ENCODE measurements around the gene DACT3. TPM values are rescaled to one million over a fixed set of nuclear protein-coding genes. Genes with fewer than 3 reads are reported as not detected.

The DACT3 gene
- polyA plus RNA-seq, 1 of the 3 experiments (the other 2 are of a cell fraction), result 9.5 TPM

- H3F3A ChIP-seq (replicated peaks; ENCODE audit: insufficient read depth), result peaks cover 4% of the 10 kb centered on the region
- POLR2A ChIA-PET, result interaction anchor here (2.7 kb wide), 1 partner anchor 22 kb away, joined by 8 read pairs; no protein-coding TSS in a partner anchor
Observed at GRCh38 chr19:46608178-46608577, 52.8 kb downstream of the DACT3 start.

More at GRCh38 chr19:46608178-46608577, 52.8 kb downstream of the DACT3 start:
- H3K36me3 ChIP-seq (replicated peaks in 1 of 2; ENCODE audit: control insufficient read depth in 1 of 2, insufficient read depth in 2 of 2, low read length in 1 of 2), result peaks cover 19 to 53% of the 10 kb centered on the region in 2 experiments
- no peak overlapping the region for H3K9ac ChIP-seq
- H3K27ac ChIP-seq (ENCODE audit: low read depth in 2 of 2, low read length in 1 of 2), result no peak overlapping the region; a peak in 1 of 4 replicates
- CTCF ChIA-PET, result interaction anchor here (0.6 to 23.7 kb wide), 3 partner anchors 12 to 119 kb away, joined by 3 to 471 read pairs (median 4); partner anchors contain the start of gene DACT3
- H3K4me2 ChIP-seq, result no peak overlapping the region
- H3K9me2 ChIP-seq, result no peaks in the 10 kb centered on the region
- H3K9me3 ChIP-seq, result no peaks in the 10 kb centered on the region
- H2AFZ ChIP-seq (ENCODE audit: low read depth), result no peak overlapping the region
- peaks cover 14 to 42% of the 10 kb centered on the region in 2 experiments for H3K4me1 ChIP-seq (ENCODE audit: control insufficient read depth in 1 of 2, insufficient read depth in 2 of 2, low read depth in 1 of 2, low read length in 1 of 2)
- peaks cover 30% of the 10 kb centered on the region for H4K20me1 ChIP-seq (ENCODE audit: insufficient read depth)
- TF ChIP-seq REST (IDR thresholded peaks at IDR 0.05; ENCODE audit: low read depth, low read length) (no peak), FOXM1 (IDR thresholded peaks at IDR 0.05; ENCODE audit: low read depth) (no peak), USF2 (IDR thresholded peaks at IDR 0.05; ENCODE audit: borderline replicate concordance, low read depth, low read length) (no peak), TAF1 (IDR thresholded peaks at IDR 0.05; ENCODE audit: borderline replicate concordance, low read depth, low read length) (no peak), JUND (IDR thresholded peaks at IDR 0.05) (no peak), TEAD4 (IDR thresholded peaks at IDR 0.05; ENCODE audit: borderline replicate concordance, insufficient read depth) (no peak), YY1 (IDR thresholded peaks at IDR 0.05; ENCODE audit: low read depth) (no peak), FOSL2 (IDR thresholded peaks at IDR 0.05; ENCODE audit: borderline replicate concordance, low read depth) (no peak), NFIC (IDR thresholded peaks at IDR 0.05; ENCODE audit: borderline replicate concordance) (no peak), MEF2A (IDR thresholded peaks at IDR 0.05; ENCODE audit: borderline replicate concordance, low read depth) (no peak), PBX3 (IDR thresholded peaks at IDR 0.05) (no peak), IRF3 (IDR thresholded peaks at IDR 0.05; ENCODE audit: low read depth, low read length) (no peak), TCF12 (IDR thresholded peaks at IDR 0.05) (no peak), CHD2 (IDR thresholded peaks at IDR 0.05; ENCODE audit: low read length, partially characterized antibody) (no peak)
- H3K27me3 ChIP-seq (ENCODE audit: insufficient read depth), result no peaks in the 10 kb centered on the region
- no peak overlapping the region for H3K4me3 ChIP-seq (ENCODE audit: low read depth in 2 of 2, low read length in 1 of 2)
- 98% methylated on average over 4 of the region's 9 CpGs for WGBS (ENCODE audit: low lambda C conversion rate)
- no peak for DNase-seq
- peaks cover 37% of the 10 kb centered on the region for H3K79me2 ChIP-seq (ENCODE audit: insufficient read depth)

Data from SK-N-SH (cell line).